ENCODE data around the gene HDAC9. TPM values are rescaled to one million over a fixed set of nuclear protein-coding genes. Genes with fewer than 3 reads are reported as not detected.

Gene HDAC9
- total RNA-seq, 1 experiment from 2014 or later: 14.7 TPM

GRCh38 chr7:18913106-18913505 is 417.6 kb downstream of the HDAC9 start:
- Histone ChIP-seq H3K79me2 (ENCODE audit: low read depth) (no peaks in the 10 kb centered on the region), H3K36me3 (ENCODE audit: low read depth) (no peaks in the 10 kb centered on the region), H3K9me2 (ENCODE audit: insufficient read depth) (no peaks in the 10 kb centered on the region), H2AFZ (no peak overlapping the region), H3K27me3 (ENCODE audit: insufficient read depth, low read depth) (no peaks in the 10 kb centered on the region), H3K4me2 (no peak overlapping the region), H3K4me1 (replicated peaks; ENCODE audit: insufficient read depth) (no peaks in the 10 kb centered on the region), H4K20me1 (ENCODE audit: insufficient read depth) (no peaks in the 10 kb centered on the region), H3K4me3 (no peak overlapping the region), H3K27ac (no peak overlapping the region), H3K9me3 (ENCODE audit: insufficient read depth, low read depth) (no peaks in the 10 kb centered on the region), H3F3A (ENCODE audit: insufficient read depth, low read depth) (no peaks in the 10 kb centered on the region)
- intact Hi-C loops (cut with micrococcal nuclease; ENCODE audit: unreplicated experiment): no loop called here
- ChIA-PET POLR2A (ENCODE audit: unreplicated experiment) (no interaction called here), CTCF (no interaction called here)
- BruUV-seq (replicated peaks): no TSS peak
- no peak for TF ChIP-seq EZH2 (IDR thresholded peaks at IDR 0.05; ENCODE audit: low read depth)
- TF ChIP-seq, protein P1, sequence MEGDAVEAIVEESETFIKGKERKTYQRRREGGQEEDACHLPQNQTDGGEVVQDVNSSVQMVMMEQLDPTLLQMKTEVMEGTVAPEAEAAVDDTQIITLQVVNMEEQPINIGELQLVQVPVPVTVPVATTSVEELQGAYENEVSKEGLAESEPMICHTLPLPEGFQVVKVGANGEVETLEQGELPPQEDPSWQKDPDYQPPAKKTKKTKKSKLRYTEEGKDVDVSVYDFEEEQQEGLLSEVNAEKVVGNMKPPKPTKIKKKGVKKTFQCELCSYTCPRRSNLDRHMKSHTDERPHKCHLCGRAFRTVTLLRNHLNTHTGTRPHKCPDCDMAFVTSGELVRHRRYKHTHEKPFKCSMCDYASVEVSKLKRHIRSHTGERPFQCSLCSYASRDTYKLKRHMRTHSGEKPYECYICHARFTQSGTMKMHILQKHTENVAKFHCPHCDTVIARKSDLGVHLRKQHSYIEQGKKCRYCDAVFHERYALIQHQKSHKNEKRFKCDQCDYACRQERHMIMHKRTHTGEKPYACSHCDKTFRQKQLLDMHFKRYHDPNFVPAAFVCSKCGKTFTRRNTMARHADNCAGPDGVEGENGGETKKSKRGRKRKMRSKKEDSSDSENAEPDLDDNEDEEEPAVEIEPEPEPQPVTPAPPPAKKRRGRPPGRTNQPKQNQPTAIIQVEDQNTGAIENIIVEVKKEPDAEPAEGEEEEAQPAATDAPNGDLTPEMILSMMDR (conservative IDR thresholded peaks at IDR 0.05): no peak
- DNase-seq: no peak

GRCh38 chr7:18916826-18917225 is 421.3 kb downstream of the HDAC9 start:
- no TSS peak for BruUV-seq (replicated peaks)
- no peaks in the 10 kb centered on the region for H3K79me2 ChIP-seq (ENCODE audit: low read depth)
- H3F3A ChIP-seq (ENCODE audit: insufficient read depth, low read depth): no peaks in the 10 kb centered on the region
- no peaks in the 10 kb centered on the region for H3K36me3 ChIP-seq (ENCODE audit: low read depth)
- TF ChIP-seq, protein P1 (conservative IDR thresholded peaks at IDR 0.05): no peak
- TF ChIP-seq EZH2 (IDR thresholded peaks at IDR 0.05; ENCODE audit: low read depth): no peak
- H3K27ac ChIP-seq: no peak overlapping the region
- intact Hi-C loops (cut with micrococcal nuclease; ENCODE audit: unreplicated experiment): no loop called here
- H3K4me3 ChIP-seq: no peak overlapping the region
- CTCF ChIA-PET: no interaction called here
- no peaks in the 10 kb centered on the region for H3K4me1 ChIP-seq (replicated peaks; ENCODE audit: insufficient read depth)
- H3K9me3 ChIP-seq (ENCODE audit: insufficient read depth, low read depth): no peaks in the 10 kb centered on the region
- no peak overlapping the region for H2AFZ ChIP-seq
- H3K4me2 ChIP-seq: no peak overlapping the region
- no peaks in the 10 kb centered on the region for H3K27me3 ChIP-seq (ENCODE audit: insufficient read depth, low read depth)
- no peak for DNase-seq
- no peaks in the 10 kb centered on the region for H4K20me1 ChIP-seq (ENCODE audit: insufficient read depth)
- POLR2A ChIA-PET (ENCODE audit: unreplicated experiment): no interaction called here
- no peaks in the 10 kb centered on the region for H3K9me2 ChIP-seq (ENCODE audit: insufficient read depth)

GRCh38 chr7:18927134-18927533 is 431.6 kb downstream of the HDAC9 start:
- ChIA-PET CTCF (no interaction called here), POLR2A (ENCODE audit: unreplicated experiment) (no interaction called here)
- no peak overlapping the region for H3K27ac ChIP-seq
- H4K20me1 ChIP-seq (ENCODE audit: insufficient read depth): no peaks in the 10 kb centered on the region
- intact Hi-C loops (cut with micrococcal nuclease; ENCODE audit: unreplicated experiment): no loop called here
- H3K27me3 ChIP-seq (ENCODE audit: insufficient read depth, low read depth): no peaks in the 10 kb centered on the region
- 0 out of 2 replicates have a peak, but pooled peaks cover 4% of the 10 kb centered on the region for H3K9me3 ChIP-seq (ENCODE audit: insufficient read depth, low read depth)
- peaks cover 8% of the 10 kb centered on the region; the same call in 1 of the 2 replicates for H3K9me2 ChIP-seq (ENCODE audit: insufficient read depth)
- no peaks in the 10 kb centered on the region for H3K4me1 ChIP-seq (replicated peaks; ENCODE audit: insufficient read depth)
- H3K36me3 ChIP-seq (ENCODE audit: low read depth): no peaks in the 10 kb centered on the region
- H3K4me2 ChIP-seq: no peak overlapping the region
- H3K4me3 ChIP-seq: no peak overlapping the region
- no peaks in the 10 kb centered on the region for H3F3A ChIP-seq (ENCODE audit: insufficient read depth, low read depth)
- no peaks in the 10 kb centered on the region for H3K79me2 ChIP-seq (ENCODE audit: low read depth)
- DNase-seq: no peak
- H2AFZ ChIP-seq: no peak overlapping the region; the same call in 1 of the 2 replicates
- no TSS peak for BruUV-seq (replicated peaks)
- TF ChIP-seq, protein P1 (conservative IDR thresholded peaks at IDR 0.05): no peak
- no peak for TF ChIP-seq EZH2 (IDR thresholded peaks at IDR 0.05; ENCODE audit: low read depth)

Measured in PC-9 (cell line).